KBM-7 (cell line): ENCODE data around the gene PEA15.
A peak's percentile ranks its signal among the peaks of the same experiment; 100 is the strongest.

ENCODE experiments used
- DNase-seq: peaks from one replicate; pipeline ENCODE4 v3.0.0-alpha.2; 2015
- in situ Hi-C: fragments of 300-500 bp; cut with MboI; formaldehyde crosslinking; loops from 2 replicates; pipeline ENCODE4 v1.14.3; 2020; ENCODE audit warnings: low sequenced_read_pairs, low pct_unique_long_range_greater_than_20kb, mixed read lengths

The PEA15 gene

GRCh38 chr1:160206421-160207117 is 1.4 kb downstream of the PEA15 start:
- in situ Hi-C loops = no loop called here
- DNase-seq = peak; percentile 67

GRCh38 chr1:160207118-160207650 is 2.0 kb downstream of the PEA15 start:
- in situ Hi-C loops = no loop called here
- no peak for DNase-seq

GRCh38 chr1:160207771-160208556 is 2.8 kb downstream of the PEA15 start:
- no peak for DNase-seq
- in situ Hi-C loops = no loop called here

GRCh38 chr1:160208557-160209320 is 3.6 kb downstream of the PEA15 start:
- no peak for DNase-seq
- in situ Hi-C loops = no loop called here

- in situ Hi-C loops = no loop called here
- DNase-seq = no peak
These were observed 4.3 kb downstream of the PEA15 start for GRCh38 chr1:160209321-160210046.

GRCh38 chr1:160210561-160210960 is 5.4 kb downstream of the PEA15 start:
- DNase-seq = no peak
- in situ Hi-C loops = no loop called here

- no peak for DNase-seq
- in situ Hi-C loops = no loop called here
These were observed 6.0 kb downstream of the PEA15 start for GRCh38 chr1:160211046-160211790.

GRCh38 chr1:160214481-160215140 is 9.4 kb downstream of the PEA15 start:
- in situ Hi-C loops = no loop called here
- no peak for DNase-seq

- DNase-seq = no peak
- in situ Hi-C loops = no loop called here
These were observed 11.1 kb downstream of the PEA15 start for GRCh38 chr1:160216301-160216700.

GRCh38 chr1:160217481-160218051 is 12.4 kb downstream of the PEA15 start:
- in situ Hi-C loops = no loop called here
- DNase-seq = no peak

- in situ Hi-C loops = no loop called here
- peak; percentile 33 for DNase-seq
These were observed 14.1 kb downstream of the PEA15 start for GRCh38 chr1:160219062-160219929.

GRCh38 chr1:160220301-160220700 is 15.1 kb downstream of the PEA15 start:
- in situ Hi-C loops = no loop called here
- DNase-seq = no peak

GRCh38 chr1:160221089-160221488 is 15.9 kb downstream of the PEA15 start:
- DNase-seq = no peak
- in situ Hi-C loops = no loop called here

GRCh38 chr1:160222546-160222945 is 17.4 kb downstream of the PEA15 start:
- in situ Hi-C loops = no loop called here

GRCh38 chr1:160224606-160225005 is 19.4 kb downstream of the PEA15 start:
- in situ Hi-C loops = no loop called here
- DNase-seq = no peak

More at GRCh38 chr1:160222546-160222945, 17.4 kb downstream of the PEA15 start:
- DNase-seq = no peak

GRCh38 chr1:160225345-160225744 is 20.2 kb downstream of the PEA15 start:
- DNase-seq = no peak
- in situ Hi-C loops = no loop called here

- in situ Hi-C loops = no loop called here
- DNase-seq = no peak
These were observed 21.4 kb downstream of the PEA15 start for GRCh38 chr1:160226623-160227022.
